Neuronal stem cell (in vitro differentiated cells): Measurements from ENCODE around the gene AIPL1.

ENCODE experiments used
- DNase-seq: peaks from one replicate; pipeline ENCODE4 v3.0.0-alpha.2; 2013; ENCODE audit warnings: low spot score
- H2AFZ ChIP-seq: one replicate; pipeline ENCODE4 v1.6.1; 2013; ENCODE audit warnings: mild to moderate bottlenecking, low read length, inconsistent platforms
- H2AK5ac ChIP-seq: 2 replicates; pipeline ENCODE4 v1.6.1; 2013; ENCODE audit warnings: low read depth, mild to moderate bottlenecking, inconsistent platforms, low read length, moderate library complexity, mixed read lengths
- H2BK120ac ChIP-seq: 2 replicates; pipeline ENCODE4 v1.6.1; 2013; ENCODE audit warnings: low read depth, mild to moderate bottlenecking, inconsistent platforms, low read length, moderate library complexity, mixed read lengths
- H2BK12ac ChIP-seq: one replicate; pipeline ENCODE4 v1.6.1; 2013; ENCODE audit warnings: low read length, inconsistent platforms
- H2BK15ac ChIP-seq: 2 replicates; pipeline ENCODE4 v1.6.1; 2013; ENCODE audit warnings: mild to moderate bottlenecking, low read length, inconsistent platforms, mixed read lengths
- H2BK5ac ChIP-seq: one replicate; pipeline ENCODE4 v1.6.1; 2013; ENCODE audit warnings: inconsistent platforms, mild to moderate bottlenecking, low read length, moderate library complexity
- H3K14ac ChIP-seq: one replicate; pipeline ENCODE4 v1.6.1; 2013; ENCODE audit warnings: low read length, inconsistent platforms
- H3K18ac ChIP-seq: 2 replicates; pipeline ENCODE4 v1.6.1; 2013; ENCODE audit warnings: low read length, inconsistent platforms
- H3K23ac ChIP-seq: 2 replicates; pipeline ENCODE4 v1.6.1; 2013; ENCODE audit warnings: low read depth, mild to moderate bottlenecking, mixed read lengths, low read length, inconsistent platforms; ENCODE audit not compliant: poor library complexity
- H3K27ac ChIP-seq: replicated peaks from 3 replicates; pipeline ENCODE4 v1.5.1; 2013; ENCODE audit warnings: low read length, inconsistent platforms
- H3K27me3 ChIP-seq, 3 experiments: 2 replicates each; pipeline ENCODE4 v1.6.1; 2013; ENCODE audit warnings: low read length in 3 of 3, mild to moderate bottlenecking in 2 of 3, inconsistent platforms in 1 of 3, low read depth in 1 of 3, mixed read lengths in 1 of 3, moderate library complexity in 1 of 3; ENCODE audit not compliant: control insufficient read depth in 3 of 3, insufficient read depth in 3 of 3
- H3K36me3 ChIP-seq, 2 donors: replicated peaks in 1 of 2; 2 replicates each; pipeline ENCODE4 v1.6.1; 2013; ENCODE audit warnings: low read length in 2 of 2; ENCODE audit not compliant: control insufficient read depth in 2 of 2, insufficient read depth in 2 of 2
- H3K4ac ChIP-seq: 2 replicates; pipeline ENCODE4 v1.6.1; 2013; ENCODE audit warnings: inconsistent platforms, mild to moderate bottlenecking, low read length, moderate library complexity
- H3K4me1 ChIP-seq, 2 donors: 1 replicate in 1 of 2; 2 replicates in 1 of 2; pipeline ENCODE4 v1.6.1; 2013; ENCODE audit warnings: low read length in 2 of 2, low read depth in 1 of 2; ENCODE audit not compliant: control insufficient read depth in 2 of 2, insufficient read depth in 1 of 2
- H3K4me2 ChIP-seq: one replicate; pipeline ENCODE4 v1.6.1; 2013; ENCODE audit warnings: mild to moderate bottlenecking, low read length, inconsistent platforms; ENCODE audit not compliant: insufficient read depth, poor library complexity, severe bottlenecking
- H3K4me3 ChIP-seq, 2 donors: 2 replicates each; pipeline ENCODE4 v1.5.1; 2013; ENCODE audit warnings: low read length in 2 of 2, mild to moderate bottlenecking in 2 of 2, inconsistent platforms in 1 of 2, moderate library complexity in 1 of 2
- H3K79me1 ChIP-seq: one replicate; pipeline ENCODE4 v1.6.1; 2013; ENCODE audit warnings: low read depth, mild to moderate bottlenecking, inconsistent platforms, low read length, moderate library complexity
- H3K9ac ChIP-seq: one replicate; pipeline ENCODE4 v1.6.1; 2013; ENCODE audit warnings: mild to moderate bottlenecking, low read depth, low read length, inconsistent platforms; ENCODE audit not compliant: poor library complexity
- H3K9me3 ChIP-seq, 2 donors: replicated peaks in 1 of 2; 2 replicates each; pipeline versions ENCODE3 to v1.6.1; 2013; ENCODE audit warnings: low read length in 2 of 2, mild to moderate bottlenecking in 2 of 2, inconsistent platforms in 1 of 2, low read depth in 1 of 2, mixed read lengths in 1 of 2, moderate library complexity in 1 of 2; ENCODE audit not compliant: control insufficient read depth in 2 of 2, insufficient read depth in 1 of 2
- H4K8ac ChIP-seq: one replicate; pipeline ENCODE4 v1.6.1; 2013; ENCODE audit warnings: low read depth, mild to moderate bottlenecking, inconsistent platforms, low read length, moderate library complexity
- H4K91ac ChIP-seq: one replicate; pipeline ENCODE4 v1.6.1; 2013; ENCODE audit warnings: low read length, low read depth, mild to moderate bottlenecking, inconsistent platforms; ENCODE audit not compliant: poor library complexity
- WGBS, 2 donors: extraction: QIAGEN DNeasy Blood & Tissue Kit; methylation state at CpG; one replicate each; pipeline ENCODE4 v1.1.7; 2013; ENCODE audit warnings: missing lambda C conversion rate in 2 of 2, mixed read lengths in 1 of 2; ENCODE audit not compliant: insufficient read length in 2 of 2, insufficient replicate concordance in 1 of 2; ENCODE audit errors: extremely low coverage in 2 of 2; 5-methylcytosine and 5-hydroxymethylcytosine counted together

The AIPL1 gene

DNA sequence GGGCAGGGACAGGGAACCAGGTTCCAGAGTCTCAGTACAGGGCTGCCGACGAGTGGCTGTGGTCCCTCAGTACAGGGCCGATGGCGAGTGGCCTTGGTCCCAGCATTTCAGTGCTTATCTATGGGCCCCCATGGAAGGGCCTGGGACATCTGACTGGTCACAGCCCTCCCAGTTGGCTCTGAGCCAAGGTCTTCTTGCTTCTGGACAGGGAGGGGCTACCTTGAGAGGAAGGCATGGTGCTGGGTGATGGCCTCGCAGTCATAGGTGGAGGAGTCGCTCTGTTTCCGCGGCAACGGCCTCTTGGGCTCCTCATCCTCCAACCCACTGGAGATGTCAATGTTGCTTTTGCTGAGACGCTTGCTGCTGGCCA lies 41.9 kb upstream of the AIPL1 start:
- Histone ChIP-seq H2BK5ac (peak overlapping the region; percentile 79), H3K14ac (no peak overlapping the region), H3K18ac (peak overlapping the region; percentile 42), H4K8ac (no peak overlapping the region), H2BK15ac (peak overlapping the region; percentile 97), H3K9me3 (no peaks in the 10 kb centered on the region), H3K27me3 (peaks cover 0 to 3% (median 0%) of the 10 kb centered on the region in 3 experiments), H3K36me3 (no peaks in the 10 kb centered on the region), H3K23ac (no peak overlapping the region), H3K27ac (no peak overlapping the region), H2AFZ (no peak overlapping the region), H4K91ac (no peak overlapping the region), H2AK5ac (peak overlapping the region; percentile 89), H3K4me3 (no peak overlapping the region), H2BK120ac (no peak overlapping the region), H3K9ac (peak overlapping the region; percentile 22), H3K4me2 (no peak overlapping the region), H3K79me1 (no peaks in the 10 kb centered on the region), H3K4me1 (peaks cover 15 to 44% of the 10 kb centered on the region in 2 donors), H2BK12ac (no peak overlapping the region), H3K4ac (no peak overlapping the region)
- no peak for DNase-seq
- WGBS, 2 donors, result no CpG with 5 or more reads among the region's 10 CpGs

DNA sequence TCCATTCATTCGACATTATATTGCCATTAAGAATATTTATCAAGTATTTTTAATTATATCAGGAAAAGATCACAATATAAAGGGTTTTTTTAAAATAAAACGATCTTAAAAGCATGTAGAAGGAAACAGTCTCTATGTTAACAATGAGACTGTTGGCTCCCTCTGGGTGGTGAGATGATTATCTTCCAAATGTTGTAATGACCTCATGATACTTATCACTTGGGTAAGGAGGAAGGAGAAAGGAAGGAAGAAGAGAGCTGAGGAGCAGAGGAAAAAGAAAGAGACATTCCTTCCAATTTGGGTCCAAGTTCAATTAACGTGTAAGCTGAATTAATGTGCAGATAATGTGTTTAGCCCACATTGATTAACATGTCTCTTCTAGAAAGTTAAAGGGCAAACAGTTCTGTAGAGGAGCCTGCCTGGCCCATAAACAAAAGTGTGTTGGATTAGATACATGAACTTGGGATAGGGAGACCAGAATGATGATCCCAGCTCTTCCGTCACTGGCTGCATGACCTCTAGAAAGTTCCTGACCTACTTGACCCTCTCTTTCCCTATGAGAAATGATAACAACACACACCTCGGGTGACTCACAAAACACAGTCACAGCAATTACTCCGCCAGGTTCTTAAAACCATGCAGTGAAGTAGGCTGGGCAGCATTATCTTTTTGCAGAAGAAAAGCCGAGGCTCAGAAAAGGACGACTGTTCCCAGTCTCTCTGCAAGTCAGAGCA lies 41.3 kb upstream of the AIPL1 start:
- WGBS, 2 donors, result no CpG with 5 or more reads among the region's 8 CpGs
- Histone ChIP-seq H3K9me3 (no peaks in the 10 kb centered on the region), H3K79me1 (no peaks in the 10 kb centered on the region), H3K23ac (no peak overlapping the region), H3K4me1 (peaks cover 16 to 48% of the 10 kb centered on the region in 2 donors), H3K36me3 (no peaks in the 10 kb centered on the region), H3K27ac (no peak overlapping the region), H4K8ac (no peak overlapping the region), H2BK12ac (no peak overlapping the region), H2BK120ac (no peak overlapping the region), H3K14ac (no peak overlapping the region), H2AFZ (no peak overlapping the region), H2BK15ac (peak overlapping the region; percentile 97), H2AK5ac (peak overlapping the region; percentile 89), H3K27me3 (peaks cover 0 to 3% (median 0%) of the 10 kb centered on the region in 3 experiments), H2BK5ac (peak overlapping the region; percentile 79), H3K9ac (peak overlapping the region; percentile 22), H3K18ac (no peak overlapping the region), H3K4me3 (no peak overlapping the region), H3K4me2 (no peak overlapping the region), H4K91ac (no peak overlapping the region), H3K4ac (no peak overlapping the region)
- DNase-seq, result no peak

DNA sequence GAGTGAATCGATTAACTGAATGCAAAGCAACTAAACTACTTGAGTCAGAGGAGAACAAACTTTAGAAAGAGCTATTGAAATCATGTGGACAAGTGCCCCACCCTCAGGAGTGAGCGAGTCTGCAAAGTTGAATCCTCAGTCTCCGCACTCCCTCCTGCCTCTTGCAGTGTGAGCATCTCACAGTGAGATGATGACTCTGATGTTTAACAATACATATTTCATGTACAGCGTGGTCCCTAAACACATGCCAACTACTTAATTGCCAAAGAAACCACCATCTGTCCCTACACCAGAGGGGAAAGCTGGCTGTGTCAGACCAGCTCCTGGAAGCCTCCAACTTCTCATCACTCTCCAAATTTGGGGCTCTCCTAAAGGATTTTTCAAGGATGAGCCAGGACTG lies 40.5 kb upstream of the AIPL1 start:
- peaks cover 0 to 3% (median 0%) of the 10 kb centered on the region in 3 experiments for H3K27me3 ChIP-seq
- H3K4me3 ChIP-seq, result no peak overlapping the region
- no peaks in the 10 kb centered on the region for H3K9me3 ChIP-seq
- H4K8ac ChIP-seq, result no peak overlapping the region
- H2BK15ac ChIP-seq, result no peak overlapping the region
- no peak overlapping the region for H3K27ac ChIP-seq
- H3K18ac ChIP-seq, result no peak overlapping the region
- no peak overlapping the region for H2BK120ac ChIP-seq
- no peak overlapping the region for H4K91ac ChIP-seq
- H3K4ac ChIP-seq, result no peak overlapping the region
- no peak overlapping the region for H2AK5ac ChIP-seq
- no peak overlapping the region for H3K14ac ChIP-seq
- no peak overlapping the region for H3K9ac ChIP-seq
- H3K36me3 ChIP-seq, result no peaks in the 10 kb centered on the region
- no peak overlapping the region for H3K23ac ChIP-seq
- H3K4me1 ChIP-seq, result peaks cover 16 to 51% of the 10 kb centered on the region in 2 donors
- no CpG with 5 or more reads among the region's 4 CpGs for WGBS, 2 donors
- DNase-seq, result no peak
- H2BK5ac ChIP-seq, result no peak overlapping the region
- no peak overlapping the region for H3K4me2 ChIP-seq
- no peaks in the 10 kb centered on the region for H3K79me1 ChIP-seq
- peak overlapping the region; percentile 38 for H2AFZ ChIP-seq
- no peak overlapping the region for H2BK12ac ChIP-seq

DNA sequence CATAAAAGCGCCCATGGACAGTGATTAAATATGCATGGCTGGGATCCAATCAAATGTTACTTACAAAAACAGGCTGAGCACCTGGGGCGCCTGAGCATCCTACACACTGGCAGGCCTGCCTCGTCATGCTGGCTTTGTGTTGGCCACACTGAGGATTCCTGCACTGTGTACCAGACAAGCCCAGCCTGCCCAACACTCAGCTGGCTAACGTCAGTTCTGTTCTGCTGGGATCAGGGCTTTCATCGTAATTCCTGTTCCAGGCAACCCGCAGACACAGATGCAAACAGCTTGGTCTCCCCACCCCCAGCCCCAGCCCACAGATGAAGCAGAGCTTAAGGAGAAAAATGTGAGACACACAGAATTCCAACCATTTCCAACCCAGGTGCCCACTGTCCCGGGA lies 40.0 kb upstream of the AIPL1 start:
- no peak overlapping the region for H3K27ac ChIP-seq
- DNase-seq, result no peak

More for the DNA sequence above, 40.0 kb upstream of the AIPL1 start:
- Histone ChIP-seq H3K18ac (peak overlapping the region; percentile 66), H2BK5ac (no peak overlapping the region), H3K9me3 (no peaks in the 10 kb centered on the region), H2AK5ac (peak overlapping the region; percentile 94), H2BK120ac (no peak overlapping the region), H3K4ac (no peak overlapping the region), H3K27me3 (peaks cover 0 to 3% (median 0%) of the 10 kb centered on the region in 3 experiments), H2AFZ (peak overlapping the region; percentile 38), H2BK15ac (peak overlapping the region; percentile 95), H2BK12ac (no peak overlapping the region), H3K4me1 (peaks cover 15 to 46% of the 10 kb centered on the region in 2 donors), H3K79me1 (no peaks in the 10 kb centered on the region), H4K91ac (no peak overlapping the region), H3K4me2 (no peak overlapping the region), H3K36me3 (no peaks in the 10 kb centered on the region), H3K23ac (no peak overlapping the region), H4K8ac (no peak overlapping the region), H3K14ac (no peak overlapping the region), H3K9ac (no peak overlapping the region), H3K4me3 (no peak overlapping the region)
- WGBS, 2 donors, result no CpG with 5 or more reads among the region's 7 CpGs
